NCI-H1092 treated with DMSO at 0.1 percent for 48 hours (cell line): ENCODE measurements around the gene MCRIP1.

Source experiments
- DNase-seq: peaks from one replicate; lab custom pipeline; 2025; lab: John Stamatoyannopoulos, UW

Gene MCRIP1, protein sequence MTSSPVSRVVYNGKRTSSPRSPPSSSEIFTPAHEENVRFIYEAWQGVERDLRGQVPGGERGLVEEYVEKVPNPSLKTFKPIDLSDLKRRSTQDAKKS

DNA sequence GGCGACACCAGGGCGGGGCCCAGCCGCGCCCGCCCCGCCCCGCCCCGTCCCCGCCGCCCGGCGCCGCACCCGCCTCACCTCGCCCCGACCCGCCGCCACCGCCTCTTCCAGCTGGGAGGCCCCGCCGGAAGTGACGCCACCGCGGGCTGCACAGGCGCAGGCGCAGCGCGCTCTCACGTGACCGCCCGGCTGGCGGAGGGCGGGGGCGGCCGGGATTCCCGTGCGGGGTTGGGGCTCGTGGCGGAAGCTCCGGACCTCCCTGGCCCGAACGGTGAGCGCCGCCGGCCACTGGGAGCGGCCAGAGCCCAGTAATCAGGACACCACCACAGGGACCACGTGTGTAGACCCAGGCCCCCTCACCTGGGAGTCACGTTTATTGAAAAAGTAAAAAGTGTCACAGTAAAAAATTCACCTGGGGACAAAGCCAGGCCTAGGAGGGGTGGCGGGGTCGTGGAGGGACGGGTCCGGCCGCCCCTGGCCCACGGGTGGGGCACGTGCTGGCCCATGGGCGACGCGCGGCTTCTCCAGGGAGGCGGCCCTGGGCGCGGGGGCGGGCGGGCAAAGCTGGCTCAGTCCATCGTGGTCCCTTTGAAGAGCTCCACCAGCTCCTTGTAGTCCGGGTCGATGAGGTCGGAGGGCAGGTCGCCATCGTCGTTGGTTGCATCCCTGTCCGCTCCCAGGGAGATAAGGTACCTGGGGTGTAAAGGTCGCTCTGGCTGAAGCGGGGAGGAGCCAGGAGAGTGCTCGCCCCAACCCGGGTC lies at the start of gene MCRIP1:
Gene MCRIP1, minus strand, starts transcription at position 132 of the 761 bp plus-strand sequence. CDS start 8,785 bp downstream, outside the sequence.
- DNase-seq = peak; percentile 90

DNA sequence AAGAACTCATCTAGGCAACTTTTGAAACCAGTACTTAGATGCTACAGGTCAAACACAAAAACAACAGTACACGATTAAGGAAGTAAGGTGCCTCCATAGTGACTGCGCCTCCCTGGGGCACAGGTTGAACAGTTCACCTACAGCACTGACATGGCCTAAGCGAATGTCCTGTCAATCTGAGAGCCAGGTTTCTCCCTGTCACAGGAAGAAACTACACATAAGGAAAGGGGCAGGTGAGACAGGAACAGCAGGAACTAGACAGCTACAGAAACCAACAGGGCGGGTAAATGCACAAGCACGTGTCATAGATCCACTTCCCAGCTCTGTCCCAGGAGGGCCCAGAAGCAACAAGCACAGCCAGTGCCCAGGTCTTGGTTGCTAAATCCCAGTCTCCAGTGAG lies 46.0 kb upstream of the MCRIP1 start:
- no peak for DNase-seq

DNA sequence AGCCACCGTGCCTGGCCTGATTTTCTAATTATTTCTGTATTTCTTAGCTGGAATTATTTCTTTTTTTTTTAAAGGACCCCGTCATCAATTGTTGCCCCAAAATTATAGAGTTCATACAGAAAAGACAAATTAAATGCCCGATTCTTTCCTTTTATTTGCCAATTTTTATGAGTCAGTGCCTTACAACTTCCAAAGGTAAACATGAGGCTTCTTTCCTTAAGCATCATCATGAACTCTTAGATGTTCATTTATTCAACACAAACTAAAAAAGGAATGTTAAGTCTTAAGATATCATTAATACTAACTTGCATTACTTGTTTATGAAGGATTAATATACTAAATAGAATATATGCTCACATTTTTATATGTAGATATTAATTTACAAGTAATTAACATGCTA lies 45.2 kb upstream of the MCRIP1 start:
- DNase-seq = no peak

DNA sequence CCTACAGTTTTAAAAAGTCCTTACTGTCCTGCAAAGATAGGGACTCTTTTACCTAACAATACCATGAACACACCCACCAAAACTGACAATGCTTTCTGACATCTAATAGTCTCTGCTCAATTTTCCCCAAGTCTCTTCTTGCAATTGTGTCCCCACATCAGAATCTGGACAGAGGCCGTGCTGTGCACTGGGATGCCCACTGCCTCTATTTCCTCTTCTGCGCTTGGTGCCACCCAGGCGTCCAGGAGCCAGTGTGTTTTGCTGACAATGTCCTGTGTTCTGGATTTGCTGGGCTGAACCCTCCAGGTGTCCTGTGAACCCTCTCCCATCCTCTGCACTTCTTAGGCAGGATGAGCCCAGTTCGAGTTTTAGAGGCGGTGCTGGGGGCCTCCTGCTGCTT lies 44.5 kb upstream of the MCRIP1 start:
- DNase-seq = no peak

DNA sequence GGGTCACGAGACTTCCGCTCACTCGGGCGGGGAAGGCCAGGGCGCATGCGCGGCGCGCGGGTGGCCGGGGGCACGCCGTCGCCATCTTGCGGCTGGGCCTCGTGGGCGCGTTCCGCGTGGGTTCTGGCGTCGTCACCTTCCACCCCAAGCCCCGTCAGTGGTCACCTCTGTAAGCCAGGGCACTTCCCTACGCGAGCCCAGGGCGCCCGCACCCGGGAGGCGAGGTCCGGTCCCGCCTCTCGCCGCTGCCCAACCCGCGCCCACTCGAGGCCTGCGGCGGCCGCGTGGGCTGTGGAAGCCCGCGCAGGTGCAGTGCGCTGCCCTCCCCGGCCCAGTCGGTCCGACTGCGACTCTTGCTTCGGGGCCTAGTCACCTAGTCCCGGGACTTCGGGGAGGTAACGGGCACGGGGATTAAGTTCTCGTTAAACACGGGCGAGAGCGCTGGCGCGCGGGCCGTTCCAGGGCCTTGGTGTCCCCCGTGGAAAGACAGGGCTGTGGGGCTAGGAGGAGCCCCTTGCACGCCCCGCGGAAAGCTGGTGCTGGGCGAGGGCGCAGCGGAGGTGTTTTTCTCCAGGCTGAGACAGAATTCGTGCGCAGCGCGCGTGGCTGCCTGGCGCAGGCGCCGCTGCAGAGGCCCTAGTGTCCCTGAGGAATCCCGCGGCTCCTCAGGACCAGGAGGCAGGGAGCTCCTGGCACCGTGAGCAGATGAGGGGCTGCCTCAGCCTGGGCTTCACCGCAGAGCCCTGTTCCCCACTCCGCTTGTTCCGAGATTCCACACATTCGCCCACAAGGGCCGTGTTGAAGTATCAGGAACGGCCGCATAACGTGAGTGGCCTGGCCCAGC lies 38.5 kb upstream of the MCRIP1 start:
- DNase-seq = peak; percentile 77

DNA sequence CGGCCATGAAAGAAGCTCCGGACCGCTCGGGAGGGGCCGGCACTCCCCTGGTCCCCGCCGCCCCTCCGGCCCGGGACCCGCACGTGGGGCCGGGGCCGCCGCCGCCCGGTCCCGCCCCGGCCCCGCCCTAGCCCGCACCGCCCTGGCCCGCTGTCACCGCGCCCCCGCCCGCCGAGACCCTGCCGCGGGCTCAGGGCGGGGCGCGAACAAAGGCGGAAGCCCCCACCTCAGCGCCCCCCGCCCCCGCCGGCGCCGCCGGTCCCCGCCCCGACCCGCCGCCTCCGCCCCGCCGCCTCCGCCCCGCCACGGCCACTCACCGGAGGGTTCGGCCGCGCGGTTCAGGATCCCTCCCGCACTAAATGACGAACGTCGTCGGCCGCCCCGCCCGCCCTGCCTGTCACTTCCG lies 37.9 kb upstream of the MCRIP1 start, which contains the start of gene ARHGDIA:
Gene ARHGDIA, minus strand, starts transcription at position 357 of the 406 bp plus-strand sequence. CDS start 1,407 bp downstream, outside the sequence.
- no peak for DNase-seq

DNA sequence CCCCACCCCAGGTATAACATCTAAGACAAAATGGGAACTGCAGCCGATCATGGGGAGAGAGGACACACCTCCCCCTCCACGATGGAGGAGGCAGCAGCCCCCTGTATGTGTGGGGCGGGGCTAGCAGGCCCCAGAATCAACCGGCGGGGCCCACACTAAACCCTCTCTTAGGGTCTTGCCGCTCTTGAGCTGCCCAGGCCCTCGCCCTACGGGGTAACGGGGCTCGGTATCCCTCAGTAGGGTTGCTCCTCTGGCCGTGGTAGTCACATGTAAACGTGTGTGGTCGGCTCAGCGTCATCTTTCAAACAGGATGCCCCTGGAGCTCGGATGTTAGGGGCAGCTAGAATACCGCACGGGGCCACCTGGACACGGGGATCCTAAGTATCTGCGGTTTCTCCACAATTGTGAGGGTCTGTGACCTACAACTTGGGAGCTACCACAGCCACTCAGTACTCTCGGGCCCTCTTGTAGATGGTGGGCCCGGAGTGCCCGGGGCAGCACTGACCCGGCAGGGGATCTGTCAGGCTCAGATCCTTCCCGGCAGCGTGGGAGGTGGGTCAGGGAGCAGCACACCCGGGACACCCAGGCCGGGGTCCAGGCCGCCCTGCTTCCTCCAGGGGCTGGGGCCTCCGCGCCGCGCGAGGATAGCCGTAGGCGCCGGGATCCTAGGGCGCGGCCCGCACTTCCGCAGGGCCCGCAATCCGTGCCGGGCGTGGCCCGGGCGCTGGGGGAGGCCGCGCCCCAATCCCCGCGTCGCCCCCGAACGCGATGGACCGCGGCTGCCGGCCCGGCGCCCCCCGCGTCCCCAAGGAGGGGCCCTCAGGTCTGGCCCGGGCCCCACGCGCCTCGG lies 37.3 kb upstream of the MCRIP1 start:
- no peak for DNase-seq

DNA sequence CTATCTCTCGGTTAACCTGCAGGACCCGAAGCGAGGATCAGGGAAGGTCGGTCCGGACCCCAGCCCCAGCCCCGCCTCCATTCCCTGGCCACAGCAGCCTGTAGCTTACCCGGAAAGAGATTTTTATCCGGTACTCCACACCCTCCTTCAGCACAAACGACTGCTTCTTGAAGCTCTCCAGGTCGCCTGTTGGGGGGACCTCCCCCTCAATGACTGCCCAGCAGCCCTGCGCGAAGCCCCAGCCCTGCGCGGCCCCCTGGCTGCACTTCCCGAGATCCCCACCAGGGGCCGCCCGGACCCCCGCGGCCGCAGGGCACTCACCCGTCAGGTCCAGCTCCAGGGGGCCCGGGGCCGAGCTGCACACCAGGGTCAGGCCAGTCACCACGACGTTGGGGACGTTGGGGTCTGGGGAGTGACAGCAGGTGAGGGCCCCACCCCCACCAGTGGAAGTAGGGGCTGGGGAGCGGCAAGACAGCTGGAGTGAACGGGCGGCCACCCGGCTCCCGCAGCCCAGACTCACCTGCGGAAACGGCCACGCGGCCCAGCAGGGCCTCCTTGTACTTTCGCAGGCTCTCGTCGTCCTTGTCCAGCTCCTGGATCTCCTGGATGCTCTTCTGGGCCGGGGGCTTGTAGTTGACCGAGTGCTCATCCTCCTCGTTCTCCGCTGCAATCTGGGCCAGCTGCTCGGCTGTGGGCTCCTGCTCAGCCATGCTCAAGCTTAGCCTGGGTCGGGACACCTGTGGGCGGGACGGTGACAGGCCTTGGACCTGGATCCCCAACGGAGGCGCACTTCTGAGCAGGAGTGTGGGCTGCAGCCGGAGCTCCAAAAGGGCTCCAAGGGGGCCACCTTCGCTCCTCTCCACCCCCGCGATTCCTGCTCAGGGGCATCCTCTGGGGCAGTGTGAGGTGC lies 36.4 kb upstream of the MCRIP1 start:
- DNase-seq = no peak

DNA sequence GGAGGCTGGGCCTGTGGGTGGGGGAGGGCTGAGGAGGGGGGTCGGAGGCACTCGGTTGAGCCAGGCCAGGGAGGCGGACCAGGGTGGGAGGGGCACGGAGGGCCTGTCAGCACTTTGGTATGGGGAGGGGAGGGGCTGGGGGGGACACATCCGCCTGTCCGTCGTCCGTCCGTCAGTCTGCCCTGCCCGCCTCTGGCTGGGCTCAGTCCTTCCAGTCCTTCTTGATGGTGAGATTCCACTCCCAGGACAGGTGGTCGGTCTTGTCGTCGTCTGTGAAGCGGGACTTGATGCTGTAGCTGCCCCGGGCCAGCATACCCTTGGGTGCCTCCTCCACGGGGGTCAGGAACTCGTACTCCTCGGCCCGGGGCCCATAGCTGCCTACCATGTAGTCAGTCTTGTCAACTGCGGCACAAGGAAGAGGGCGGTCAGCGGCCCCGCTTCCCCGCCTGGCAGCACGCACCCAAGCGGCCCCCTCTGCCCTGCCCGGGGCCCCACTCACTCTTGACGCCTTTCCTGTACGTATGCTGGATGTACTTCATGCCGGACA lies 35.7 kb upstream of the MCRIP1 start:
- DNase-seq = no peak

DNA sequence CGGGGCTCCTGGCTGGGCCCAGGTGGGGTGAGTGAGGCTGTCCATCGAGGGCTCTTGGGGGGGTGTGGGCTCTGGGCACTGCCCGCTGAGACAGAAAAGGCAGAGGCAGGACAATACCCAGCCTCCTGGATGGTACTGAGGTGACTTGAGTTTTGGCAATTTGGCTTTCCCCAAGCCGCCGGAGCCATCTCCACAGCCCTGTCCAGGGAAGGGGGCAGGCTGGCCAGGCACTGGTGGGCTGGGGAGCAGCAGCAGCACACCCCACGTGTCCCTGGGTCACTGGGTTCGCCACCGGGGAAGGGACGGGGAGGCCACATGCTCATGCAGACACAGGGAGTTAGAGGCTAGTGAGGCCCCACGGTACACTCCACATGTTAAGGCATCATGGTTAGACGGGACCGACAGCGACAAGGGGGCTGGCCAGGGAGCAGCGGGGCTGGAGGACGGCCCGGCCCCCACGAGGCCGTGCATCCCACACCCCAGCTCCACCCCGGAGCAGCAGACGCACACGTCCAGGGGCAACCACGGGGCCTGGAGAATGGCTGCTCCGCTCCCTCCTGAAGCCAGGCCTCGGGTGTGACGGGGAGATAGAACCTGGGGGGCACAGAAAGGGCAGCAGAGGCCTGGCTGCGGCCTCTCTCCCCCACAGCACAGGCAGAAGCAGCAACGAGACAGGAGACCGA lies 35.0 kb upstream of the MCRIP1 start:
- no peak for DNase-seq

DNA sequence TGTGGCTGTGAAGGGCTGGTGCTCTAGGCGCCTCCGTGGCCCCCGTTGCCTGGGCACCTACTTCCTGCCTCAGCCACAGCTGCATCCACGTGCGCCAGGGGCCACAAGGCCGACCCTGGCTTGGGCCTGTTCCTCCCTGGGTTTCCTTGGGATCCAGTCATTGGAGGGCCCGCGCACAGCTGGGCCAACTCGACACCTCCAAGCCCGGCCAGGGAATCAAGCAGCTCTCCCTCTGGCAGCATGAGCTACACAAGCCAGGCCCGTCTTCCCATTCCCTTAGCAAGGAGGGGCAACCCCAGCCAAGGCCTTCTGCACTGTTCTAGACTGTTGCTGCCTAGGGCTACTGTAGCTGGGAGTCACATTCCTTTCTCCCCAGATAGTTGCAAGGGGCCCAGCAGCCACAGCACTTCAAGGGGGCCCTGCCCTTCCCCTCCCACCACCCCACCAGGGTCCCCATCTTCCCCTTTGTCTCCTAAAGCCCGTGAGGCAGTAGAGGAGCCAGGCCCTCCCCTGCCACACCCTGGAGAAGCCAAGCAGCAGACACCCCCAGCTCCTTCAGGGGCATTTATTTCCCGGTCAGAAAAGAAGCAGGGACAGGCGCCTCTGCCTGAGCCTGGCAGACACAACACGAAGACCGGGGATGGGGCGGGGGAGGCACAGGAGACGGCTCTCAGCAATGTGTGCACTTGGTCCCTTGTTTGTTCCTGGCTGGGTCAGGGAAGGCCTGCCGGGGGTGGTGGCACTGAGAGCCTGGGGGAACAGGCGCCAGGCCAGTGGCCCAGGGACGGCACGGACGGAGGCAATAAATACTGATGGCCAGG lies 34.3 kb upstream of the MCRIP1 start:
- DNase-seq = no peak

DNA sequence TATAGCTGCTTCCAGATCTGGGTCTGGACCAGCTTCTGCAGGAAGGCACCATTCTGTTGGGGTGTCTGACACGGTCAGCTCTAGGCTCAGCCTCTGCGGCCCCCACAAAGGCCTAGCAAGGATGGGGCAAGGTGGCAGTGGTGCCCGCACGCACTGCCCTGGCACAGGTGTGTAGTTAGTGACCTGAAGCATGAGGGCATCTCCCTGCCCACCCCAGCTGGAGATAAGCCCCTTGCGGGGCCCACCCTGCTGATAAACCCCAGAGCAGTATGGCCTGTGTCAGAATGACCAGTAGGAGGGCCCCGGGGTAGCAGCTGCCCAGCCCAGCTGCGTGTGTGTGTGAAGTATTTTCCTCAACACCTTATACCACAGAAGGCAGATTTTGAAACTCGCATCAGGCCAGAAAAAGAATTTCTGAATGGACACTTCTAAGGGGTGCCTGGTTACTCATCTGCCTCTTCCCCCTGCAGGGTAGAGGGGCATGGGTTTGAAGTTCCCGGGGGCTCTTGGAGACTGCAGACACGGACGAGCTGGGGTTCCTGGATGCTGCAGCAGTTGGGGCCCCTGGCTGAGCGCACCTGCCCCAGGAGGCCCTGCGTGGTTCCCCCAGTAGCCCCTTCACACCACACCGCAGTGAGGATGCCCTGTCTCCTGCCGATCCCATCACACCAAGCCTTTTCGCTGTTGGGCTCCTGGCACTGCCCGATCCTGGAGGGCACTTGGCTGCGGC lies 33.5 kb upstream of the MCRIP1 start:
- no peak for DNase-seq

DNA sequence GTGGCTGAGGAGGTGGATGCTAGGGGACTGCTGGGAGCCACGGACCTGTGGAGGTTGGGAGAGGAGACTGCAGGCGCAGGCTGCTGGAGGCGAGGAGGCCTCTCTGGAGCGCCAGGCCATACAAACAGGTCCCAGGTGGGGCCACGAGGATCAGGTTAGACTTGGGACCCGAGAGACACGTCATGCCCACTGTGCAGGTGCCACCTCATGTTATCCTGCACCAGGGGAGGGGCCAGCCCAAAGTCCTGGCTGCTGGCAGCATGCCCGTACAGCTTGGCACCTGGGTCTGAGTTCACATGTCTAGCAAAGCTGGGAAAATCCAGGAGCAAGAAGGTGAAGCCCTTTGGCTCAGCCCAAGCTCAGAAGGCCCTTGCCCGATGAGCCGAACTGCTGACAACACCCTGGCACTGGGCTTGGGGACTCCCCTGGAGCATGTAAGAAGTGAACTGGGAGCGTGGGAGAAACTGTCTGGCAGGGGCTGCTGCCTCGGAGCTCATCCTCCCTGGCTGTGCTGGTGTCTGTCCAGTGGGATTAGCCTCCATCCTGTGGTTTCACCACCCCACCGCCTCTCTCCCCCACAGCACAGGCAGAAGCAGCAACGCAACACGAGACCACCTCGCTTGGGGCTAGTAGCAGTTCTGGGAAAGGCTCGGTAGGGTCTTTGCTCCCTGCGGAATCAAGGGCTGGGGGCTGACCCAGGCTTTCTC lies 32.8 kb upstream of the MCRIP1 start:
- DNase-seq = no peak

DNA sequence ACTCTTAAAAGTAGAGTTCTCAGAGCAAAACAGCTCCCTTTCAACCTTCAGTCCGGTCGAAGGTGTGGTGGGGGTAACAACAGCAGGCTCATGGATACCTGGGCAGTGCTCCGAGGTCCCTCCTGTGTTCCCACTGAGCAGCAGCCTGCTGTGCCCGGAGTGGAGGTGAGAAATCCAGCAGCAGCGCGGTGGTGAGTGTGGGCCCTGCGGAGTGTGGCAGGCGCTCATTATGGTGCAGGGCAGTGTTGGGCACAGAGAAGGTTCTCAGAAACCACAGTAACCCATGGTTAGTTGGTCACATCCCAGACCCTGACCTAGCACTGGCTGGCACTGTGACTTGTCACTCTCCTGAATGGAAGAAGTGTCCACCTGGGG lies 32.3 kb upstream of the MCRIP1 start:
- DNase-seq = no peak

DNA sequence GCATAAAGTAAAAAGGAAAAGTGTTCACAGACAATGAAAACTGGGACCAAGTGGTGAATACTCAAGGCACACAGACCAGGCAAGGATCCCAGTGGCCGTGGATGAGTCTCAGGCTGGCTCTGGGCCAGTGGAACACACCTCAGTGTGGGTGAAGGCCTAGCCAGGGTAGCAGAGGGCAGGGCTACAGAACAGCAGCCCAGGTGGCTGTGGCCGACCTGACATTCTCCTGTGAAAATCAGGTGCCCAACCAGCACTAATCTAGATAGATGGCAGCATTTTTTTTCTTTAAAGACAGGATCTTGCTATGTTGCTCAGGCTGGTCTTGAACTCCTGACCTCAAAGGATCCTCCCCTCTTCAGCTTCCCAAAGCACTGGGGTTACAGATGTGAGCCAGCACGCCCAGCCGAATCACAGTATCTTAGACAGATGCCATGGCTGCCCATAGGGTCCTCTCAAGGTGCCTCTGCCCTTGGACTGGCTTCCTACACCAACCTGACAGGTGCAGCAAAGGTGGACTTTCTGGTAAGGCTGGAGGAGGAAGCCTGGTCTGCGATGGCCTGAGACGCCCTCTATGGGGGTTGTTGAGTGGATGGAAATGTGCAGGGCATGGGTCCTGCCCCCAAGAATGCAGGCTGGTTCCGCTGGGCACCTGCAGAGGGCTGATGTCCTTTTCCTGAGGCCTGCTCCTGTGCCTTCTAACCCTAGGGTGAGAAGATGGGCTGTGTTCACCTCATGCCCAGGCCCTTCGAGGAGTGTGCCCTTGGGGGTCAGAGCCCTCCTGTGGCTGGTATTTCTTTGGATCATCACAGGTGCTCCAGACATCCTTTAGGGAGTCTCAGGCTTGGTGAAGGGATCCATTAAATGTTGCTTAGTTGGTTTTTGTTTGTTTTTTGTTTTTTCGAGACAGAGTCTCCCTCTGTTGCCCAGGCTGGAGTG lies 31.0 kb upstream of the MCRIP1 start:
- DNase-seq = no peak

DNA sequence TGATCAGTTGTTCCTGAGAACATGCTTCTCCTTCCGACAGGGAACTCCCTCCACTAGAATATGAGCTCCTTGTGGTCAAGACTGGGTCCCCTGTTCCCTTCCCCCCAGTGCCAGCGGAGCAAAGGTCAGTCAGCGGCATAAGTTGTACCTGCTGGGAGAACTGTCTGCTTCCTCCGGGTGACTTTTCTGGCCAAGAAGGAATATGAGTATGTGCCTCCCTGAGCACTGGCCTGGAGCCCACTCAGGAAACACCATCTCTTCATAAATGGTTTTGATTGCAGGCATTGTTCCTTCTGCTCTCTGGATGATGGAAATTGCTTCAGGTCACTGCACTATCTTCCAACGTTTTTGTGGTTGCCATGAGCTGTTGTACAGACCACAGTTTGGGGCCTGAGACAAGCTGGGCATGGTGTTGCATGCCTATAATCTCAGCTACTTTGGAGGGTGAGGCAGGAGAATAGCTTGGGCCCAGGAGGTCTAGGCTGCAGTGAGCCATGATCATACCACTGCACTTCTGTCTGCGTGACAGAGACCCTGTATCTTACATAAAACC lies 30.1 kb upstream of the MCRIP1 start:
- no peak for DNase-seq
